HG03565 (cell line): ENCODE measurements around the gene ANAPC2.

ENCODE experiments used
- ATAC-seq: cut with Tn5 transposase; IDR thresholded peaks from one replicate; pipeline ENCODE4 v1.9.1; 2021; ENCODE audit warnings: mild to moderate bottlenecking, moderate library complexity; ENCODE audit not compliant: unreplicated experiment

Gene ANAPC2, protein sequence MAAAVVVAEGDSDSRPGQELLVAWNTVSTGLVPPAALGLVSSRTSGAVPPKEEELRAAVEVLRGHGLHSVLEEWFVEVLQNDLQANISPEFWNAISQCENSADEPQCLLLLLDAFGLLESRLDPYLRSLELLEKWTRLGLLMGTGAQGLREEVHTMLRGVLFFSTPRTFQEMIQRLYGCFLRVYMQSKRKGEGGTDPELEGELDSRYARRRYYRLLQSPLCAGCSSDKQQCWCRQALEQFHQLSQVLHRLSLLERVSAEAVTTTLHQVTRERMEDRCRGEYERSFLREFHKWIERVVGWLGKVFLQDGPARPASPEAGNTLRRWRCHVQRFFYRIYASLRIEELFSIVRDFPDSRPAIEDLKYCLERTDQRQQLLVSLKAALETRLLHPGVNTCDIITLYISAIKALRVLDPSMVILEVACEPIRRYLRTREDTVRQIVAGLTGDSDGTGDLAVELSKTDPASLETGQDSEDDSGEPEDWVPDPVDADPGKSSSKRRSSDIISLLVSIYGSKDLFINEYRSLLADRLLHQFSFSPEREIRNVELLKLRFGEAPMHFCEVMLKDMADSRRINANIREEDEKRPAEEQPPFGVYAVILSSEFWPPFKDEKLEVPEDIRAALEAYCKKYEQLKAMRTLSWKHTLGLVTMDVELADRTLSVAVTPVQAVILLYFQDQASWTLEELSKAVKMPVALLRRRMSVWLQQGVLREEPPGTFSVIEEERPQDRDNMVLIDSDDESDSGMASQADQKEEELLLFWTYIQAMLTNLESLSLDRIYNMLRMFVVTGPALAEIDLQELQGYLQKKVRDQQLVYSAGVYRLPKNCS

DNA sequence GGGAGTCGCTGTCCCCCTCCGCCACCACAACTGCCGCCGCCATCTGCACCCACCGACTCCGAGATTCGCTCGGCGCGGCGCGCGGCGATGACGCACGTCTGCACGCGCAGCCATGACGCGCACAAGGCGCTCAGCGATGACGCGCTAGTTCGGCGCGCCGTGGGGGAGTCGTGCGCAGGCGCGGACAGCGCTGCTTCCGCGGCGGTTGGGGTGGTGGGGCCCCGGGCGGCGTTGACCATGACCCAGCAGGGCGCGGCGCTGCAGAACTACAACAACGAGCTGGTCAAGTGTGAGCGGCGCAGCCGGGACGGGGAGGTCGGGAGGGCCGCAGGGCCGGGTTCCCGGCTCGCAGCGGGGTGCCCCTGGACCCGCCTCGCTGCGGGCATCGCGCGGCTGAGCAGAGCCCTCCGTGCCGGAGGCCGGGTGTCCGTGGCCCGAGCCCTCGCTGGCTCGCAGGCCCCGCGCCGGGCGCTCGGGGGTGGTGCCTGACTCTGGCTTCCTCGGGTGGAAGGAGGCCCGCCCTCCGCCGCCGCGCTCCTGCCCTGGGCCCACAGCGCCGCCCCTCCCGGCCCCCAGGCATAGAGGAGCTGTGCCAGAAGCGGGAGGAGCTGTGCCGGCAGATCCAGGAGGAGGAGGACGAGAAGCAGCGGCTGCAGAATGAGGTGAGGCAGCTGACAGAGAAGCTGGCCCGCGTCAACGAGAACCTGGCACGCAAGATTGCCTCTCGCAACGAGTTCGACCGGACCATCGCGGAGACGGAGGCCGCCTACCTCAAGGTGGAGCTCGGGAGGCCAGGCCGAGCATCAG, at the start of gene ANAPC2, which contains the start of gene SSNA1:
TSS of gene ANAPC2 (minus strand) at position 71 of the 807 bp plus-strand sequence. CDS start at position 43, 28 bp downstream.
TSS of gene SSNA1 (plus strand) at position 187 of the 807 bp plus-strand sequence. CDS start at position 238, 51 bp downstream.
- peak; percentile 82 for ATAC-seq

DNA sequence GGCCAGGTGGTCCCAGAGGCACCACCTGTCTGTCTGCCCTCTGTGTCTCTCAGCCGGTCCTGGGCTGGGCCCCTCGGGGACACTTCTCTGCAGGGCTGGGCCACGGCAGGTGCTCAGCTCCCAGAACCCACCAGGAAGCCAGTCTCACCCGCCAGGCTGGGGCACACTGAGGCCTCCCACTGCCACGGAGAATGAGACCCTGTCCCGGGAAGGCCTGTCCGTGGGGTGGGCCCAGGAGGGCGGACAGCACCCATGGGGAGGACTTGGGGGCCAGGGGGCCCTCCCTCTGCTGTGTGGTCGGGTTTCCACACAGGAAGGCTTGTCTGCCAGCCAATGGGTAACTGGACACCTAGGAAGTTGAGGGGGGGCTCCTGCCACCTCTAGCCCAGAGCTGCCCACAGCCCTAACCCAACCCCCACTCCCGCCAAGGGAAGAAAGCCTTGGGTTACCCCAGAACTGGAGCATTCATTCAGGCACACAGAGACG, 48.6 kb upstream of the ANAPC2 start:
- ATAC-seq: no peak

DNA sequence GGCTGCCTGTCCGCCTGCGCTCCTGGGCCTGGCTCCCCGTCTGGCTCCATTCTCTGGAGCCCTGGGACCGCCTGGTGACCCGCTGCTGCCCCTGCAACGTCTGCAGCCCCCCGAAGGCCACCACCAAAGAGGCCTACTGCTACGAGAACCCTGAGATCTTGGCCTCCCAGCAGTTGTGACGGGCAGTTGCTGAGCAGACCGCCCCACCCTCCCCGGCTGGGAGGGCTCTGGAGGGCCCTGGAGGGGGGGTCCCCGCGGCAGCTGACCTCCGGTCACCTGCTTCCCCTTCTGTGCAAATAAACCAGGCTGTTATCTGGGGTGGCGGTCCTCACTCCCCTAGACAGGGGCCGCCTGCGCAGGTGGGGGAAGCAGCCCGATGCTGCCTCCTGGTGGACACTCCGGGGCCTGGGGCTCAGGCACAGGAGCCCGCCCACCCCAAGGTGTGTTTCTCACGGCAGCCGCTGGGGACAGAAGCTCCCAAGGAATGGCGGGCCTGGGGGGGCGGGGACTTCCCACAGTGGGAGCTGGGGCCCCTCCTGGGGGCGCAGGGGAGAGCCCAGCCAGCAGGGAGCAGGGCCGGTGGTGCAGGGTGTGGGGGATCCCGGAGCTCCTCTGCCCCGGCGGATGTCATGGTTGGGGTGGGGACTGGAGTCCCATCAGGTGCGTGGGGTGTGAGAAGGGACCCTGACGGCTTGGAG, 48.0 kb upstream of the ANAPC2 start:
- ATAC-seq: no peak

DNA sequence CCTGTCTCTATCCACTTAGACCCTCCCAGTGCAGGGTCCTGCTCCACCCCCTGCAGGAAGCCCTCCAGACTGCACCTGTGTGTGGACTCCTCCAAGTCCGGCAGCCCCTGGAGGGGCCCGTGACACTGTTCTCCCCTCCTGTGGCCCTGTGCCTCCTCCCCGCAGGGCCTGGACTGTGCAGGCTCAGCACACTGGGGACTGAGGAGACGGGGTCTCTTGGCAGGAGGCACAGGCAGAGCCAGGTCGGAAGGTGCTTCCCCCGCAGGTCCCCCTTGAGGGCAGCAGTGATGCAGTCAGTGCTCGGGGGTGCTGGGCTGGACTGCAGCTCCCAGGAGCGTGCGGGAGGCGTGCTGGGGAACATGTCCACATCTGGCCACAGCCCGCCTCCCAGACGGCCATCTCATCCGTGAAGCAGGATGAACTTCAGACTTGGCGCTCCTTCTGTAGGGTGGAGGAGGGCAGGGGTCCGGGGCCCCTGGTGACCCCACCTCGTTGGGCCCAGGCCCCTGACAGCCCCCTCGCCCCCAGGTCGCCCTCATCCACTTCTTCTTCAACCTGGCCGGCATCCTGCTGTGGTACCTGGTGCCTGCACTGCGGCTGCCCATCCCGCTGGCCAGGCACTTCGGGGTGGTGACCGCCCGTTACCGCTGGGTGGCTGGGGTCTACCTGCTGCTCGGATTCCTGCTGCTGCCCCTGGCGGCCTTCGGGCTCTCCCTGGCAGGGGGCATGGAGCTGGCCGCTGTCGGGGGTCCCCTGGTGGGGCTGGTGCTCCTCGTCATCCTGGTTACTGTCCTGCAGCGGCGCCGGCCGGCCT, 47.3 kb upstream of the ANAPC2 start:
- ATAC-seq: no peak

DNA sequence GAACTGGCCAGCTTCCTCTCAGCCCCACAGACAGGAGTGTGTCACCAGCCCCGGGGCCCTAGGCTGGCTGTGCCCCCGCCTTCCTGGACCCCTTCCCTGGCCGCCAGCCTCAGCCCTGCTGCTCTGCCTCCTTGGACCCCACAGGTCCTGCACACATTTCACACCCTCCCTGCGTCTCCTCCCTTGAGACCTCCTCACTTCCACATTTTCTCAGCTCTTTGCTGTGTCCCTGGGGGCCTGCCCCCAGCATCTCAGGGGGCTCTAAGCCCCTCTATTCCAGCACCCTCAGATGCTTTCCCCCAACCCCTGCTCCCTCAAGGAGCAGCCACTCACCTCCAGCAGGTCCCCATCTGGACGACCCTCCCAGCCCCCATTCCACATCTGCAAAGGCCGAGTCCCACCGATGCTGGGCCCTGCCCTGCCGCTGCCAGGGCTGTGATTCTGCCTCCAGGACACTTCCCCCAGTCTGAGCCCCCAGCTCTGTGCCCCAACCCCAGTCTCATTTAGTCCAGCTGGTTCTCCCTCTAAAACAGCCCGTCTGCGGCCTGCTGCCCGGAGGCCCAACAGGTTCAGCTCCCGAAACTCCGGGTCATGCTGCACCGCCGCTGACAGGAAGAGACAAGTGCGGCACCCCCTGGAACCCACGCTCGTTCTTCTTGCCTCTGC, 46.5 kb upstream of the ANAPC2 start:
- ATAC-seq: no peak

DNA sequence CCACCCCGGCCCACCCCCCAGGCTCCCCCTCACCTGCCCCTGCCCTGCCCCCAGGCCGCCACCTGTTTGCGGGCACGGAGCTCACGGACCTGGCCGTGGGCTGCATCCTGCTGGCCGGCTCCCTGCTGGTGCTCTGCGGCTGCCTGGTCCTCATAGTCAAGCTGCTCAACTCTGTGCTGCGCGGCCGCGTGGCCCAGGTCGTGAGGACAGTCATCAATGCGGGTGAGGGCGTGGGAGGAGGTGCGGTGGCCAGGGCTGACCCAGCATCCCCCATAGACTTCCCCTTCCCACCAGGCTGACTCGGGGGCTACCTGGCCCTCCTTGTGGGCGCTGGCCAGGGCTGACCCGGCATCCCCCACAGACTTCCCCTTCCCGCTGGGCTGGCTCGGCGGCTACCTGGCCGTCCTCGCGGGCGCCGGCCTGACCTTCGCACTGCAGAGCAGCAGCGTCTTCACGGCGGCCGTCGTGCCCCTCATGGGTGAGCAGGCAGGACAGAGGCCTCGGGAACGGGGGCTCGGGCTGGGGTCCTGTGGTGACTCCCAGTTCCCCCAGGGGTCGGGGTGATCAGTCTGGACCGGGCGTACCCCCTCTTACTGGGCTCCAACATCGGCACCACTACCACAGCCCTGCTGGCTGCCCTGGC, 45.8 kb upstream of the ANAPC2 start:
- no peak for ATAC-seq

DNA sequence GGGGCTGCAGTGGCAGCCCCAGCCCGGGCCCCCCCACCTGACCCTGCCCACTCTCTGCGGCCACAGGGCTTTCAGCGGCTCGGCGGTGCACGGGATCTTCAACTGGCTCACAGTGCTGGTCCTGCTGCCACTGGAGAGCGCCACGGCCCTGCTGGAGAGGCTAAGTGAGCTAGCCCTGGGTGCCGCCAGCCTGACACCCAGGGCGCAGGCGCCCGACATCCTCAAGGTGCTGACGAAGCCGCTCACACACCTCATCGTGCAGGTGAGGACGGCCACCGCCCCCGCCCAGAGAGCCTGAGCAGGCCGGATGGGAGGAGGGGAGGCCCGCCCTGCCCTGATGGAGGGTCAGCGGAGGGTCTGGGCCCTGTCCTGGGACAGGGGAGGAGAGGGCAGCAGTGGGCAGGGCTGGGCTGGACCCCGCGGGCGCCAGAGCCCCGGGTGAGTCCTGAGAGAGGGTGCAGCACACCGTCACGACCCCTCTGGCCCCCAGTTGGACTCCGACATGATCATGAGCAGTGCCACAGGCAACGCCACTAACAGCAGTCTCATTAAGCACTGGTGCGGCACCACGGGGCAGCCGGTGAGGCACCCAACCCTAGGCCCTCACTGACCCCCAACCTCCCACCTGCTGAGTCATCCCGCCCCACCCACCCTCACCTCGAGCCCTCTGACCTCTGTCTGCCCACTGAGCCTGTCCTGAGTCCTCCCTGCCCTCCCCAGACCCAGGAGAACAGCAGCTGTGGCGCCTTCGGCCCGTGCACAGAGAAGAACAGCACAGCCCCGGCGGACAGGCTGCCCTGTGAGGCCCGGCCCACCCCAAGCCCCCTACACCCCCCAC, 45.0 kb upstream of the ANAPC2 start:
- no peak for ATAC-seq

DNA sequence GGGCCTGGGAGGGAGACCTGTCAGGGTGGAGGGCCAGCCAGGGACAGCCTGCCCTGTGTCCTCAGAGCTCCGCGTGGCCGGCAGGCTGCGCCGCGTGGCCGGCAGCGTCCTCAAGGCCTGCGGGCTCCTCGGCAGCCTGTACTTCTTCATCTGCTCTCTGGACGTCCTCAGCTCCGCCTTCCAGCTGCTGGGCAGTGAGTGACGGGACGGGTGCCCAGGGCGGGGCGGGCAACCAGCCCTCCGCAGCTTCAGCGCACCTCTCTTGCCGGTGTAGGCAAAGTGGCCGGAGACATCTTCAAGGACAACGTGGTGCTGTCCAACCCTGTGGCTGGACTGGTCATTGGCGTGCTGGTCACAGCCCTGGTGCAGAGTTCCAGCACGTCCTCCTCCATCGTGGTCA, 44.1 kb upstream of the ANAPC2 start:
- ATAC-seq: no peak

DNA sequence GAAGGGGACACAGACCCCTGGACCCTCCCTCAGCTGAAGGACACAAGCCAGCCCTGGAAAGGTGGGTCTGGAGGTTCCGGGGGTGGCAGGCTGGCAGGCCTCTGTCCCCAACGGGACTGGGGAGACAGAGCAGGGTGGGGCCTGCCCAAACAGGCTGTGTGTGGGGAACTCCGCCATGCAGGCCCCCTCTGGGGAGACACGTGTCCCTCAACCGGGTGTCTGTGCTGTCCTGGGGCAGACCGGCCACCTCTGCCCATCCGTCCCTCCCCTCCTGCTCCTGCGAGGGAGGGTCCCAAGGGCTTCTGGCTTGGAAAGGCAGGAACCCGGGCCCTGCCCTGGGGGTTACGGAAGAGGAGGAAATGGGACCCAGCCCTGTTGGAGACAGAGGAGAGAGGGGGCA, 43.7 kb upstream of the ANAPC2 start:
- ATAC-seq: no peak

DNA sequence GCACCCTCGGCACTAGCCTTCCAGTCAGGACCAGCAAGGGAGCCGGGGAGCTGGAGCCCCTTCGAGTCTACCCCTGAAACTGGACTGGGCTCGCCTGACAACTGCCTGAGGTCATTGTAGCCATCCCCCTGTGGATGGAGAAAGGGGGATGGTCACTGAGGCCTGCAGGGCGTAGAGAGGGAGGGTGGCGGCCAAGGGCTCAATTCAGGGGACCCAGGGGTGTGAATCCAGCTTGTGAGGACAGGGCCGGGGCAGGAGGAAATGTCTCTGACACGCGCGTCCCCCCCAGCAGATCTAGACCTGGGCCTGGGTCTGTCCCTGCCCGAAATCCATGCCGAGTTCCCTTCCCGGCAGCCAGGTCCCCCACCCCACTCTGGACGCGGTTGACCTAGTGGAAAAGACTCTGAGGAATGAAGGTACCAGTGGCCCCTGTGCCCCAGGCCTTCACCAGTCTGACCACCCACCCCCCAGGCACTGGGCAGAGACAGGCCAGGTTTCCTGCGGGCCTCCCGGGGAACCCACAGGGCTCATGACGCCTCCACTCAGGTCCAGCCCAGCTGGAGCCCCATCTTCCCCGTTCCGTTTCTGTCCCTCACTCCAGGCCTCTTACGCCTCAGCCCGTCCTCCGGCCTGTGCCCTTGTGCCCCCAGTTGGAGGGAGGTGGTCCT, 43.1 kb upstream of the ANAPC2 start:
- no peak for ATAC-seq

DNA sequence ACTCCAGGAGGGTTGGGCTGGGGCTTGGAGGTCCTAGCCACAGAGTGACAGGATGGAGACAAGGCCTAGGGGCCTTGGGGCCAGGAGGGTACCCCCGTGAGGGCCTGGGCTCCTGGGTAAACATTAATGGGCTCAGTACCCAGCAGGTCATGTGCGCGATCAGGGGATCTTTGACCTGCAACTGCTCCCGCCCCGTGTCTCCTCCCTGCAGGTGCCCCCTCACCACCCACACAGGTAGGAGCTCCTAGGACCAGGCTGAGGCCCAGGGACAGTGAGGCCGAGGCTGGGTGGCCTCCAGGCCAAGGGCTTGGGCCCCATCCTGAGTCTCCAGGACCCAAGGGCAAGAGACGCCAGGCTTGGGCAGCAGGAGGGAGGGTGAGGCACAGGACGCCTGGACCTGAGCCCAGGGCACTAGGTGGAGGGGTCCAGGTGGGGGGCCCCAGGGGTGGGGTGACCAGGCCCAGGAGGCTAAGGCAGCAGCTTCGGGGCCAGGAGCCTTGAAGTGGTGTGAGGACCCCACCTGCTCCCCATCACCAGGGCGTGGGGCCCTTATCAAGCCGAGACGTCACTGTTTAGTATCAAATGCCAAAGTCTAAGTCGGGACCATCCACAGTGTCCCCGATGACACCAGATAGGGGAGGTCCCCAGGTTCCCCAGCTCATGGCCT, 42.5 kb upstream of the ANAPC2 start, which contains the start of gene SLC34A3:
TSS of gene SLC34A3 (plus strand) at position 197 of the 667 bp plus-strand sequence. CDS start 802 bp downstream, outside the sequence.
- ATAC-seq: no peak

DNA sequence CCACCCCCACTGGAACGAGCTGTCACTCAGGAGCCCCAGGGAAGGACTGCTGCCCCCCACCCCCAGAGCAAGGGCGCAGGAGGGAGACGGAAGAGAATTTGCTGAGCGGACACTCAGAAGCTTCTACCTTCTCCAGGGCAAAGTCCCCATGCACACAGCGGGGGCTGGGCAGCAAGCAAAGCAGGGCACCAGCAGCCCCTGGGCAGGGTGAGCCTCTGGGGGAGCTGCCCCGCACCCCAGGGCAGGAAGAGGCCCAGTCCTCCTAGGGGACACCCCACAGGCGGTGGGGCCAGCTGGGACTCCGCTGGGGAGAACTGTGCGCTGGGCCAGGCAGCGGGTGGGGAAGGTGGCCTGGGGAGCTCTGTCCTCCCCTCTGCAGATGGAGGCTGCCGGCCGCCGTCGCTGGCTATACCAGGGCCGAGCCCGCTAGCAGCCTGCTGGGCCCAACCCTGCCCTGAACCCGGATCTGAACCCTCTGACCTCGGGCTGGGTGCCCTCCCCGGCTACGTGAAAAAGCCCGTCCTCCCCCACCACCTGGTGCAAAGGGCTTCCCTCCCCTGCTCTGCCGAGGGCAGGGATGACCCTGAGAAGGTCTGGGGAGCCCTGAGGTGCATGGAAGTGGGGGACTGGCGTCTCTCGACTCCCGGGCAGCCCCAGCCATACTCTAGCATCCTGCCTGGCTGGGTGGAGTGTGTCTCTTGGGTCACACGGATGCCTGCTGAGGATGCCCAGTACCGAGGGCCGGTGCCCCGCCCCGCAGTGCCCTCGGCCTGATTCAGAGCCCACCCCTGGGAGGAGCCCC, 41.7 kb upstream of the ANAPC2 start:
- ATAC-seq: no peak

DNA sequence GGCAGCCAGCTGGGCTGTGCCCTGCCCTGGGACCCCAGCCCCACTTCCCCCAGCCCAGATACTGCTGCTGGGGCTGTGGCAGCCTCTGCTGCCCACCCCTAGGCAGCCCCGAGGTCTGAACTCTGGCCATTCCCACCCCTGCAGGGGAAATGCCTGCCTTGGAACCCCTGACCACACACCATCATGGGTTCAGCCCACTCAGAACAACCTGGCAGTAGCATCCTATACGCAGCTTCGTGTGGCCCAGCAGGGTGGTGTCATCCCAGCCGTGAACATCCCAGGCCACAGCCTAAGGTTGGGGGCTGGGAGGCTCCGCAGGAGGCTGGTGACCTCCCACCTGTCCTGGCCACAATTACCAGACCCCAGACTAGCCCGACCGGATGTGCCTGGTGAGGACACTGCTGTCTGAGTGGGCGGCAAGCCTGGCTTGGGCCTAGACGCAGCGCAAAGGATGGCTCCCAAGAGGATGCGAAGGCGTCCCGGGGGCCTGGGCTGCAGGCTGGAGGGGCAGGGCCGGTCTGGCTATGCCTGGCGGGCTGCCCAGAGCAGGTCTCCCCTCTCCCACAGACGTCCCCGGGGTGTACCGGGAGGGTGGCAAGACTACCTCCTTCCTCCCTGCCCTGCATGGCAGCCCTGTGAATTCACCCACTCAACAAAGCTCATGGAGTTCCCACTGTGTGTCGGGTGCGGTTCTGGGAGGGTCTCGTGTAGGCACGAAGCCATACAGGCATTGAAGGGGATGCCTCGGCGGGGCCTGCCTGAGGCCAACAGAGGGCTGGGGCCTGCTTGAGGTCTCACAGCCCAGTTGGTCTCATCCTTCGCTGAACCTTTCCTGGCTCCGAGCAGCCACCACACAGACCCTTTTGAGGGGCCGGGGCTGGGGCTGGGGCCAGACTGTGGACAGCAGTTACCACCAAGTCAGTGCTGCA, 40.9 kb upstream of the ANAPC2 start:
- no peak for ATAC-seq

DNA sequence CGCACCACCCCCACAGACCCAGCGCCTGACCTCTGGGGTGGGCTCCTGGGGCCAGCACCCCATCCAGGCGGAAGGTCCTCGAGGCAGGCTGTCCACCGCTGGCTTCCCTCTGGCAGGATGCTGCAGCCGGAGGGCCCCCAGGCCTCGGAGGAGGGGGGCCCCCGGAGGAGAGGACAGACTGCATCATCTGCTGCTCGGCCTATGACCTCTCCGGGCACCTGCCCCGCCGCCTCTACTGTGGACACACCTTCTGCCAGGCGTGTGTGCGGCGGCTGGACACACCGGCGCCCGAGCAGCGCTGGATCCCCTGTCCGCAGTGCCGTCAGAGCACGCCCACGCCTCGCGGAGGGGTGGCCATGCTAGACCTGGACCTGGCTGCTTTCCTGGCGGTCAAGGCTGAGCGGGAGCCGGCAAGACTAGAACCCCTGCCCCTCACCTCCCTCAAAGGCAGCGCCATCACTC, 40.2 kb upstream of the ANAPC2 start:
- ATAC-seq: no peak
